AG09309 (cell line): Measurements from ENCODE around the gene BARX1.
"Not testable (repeated sequence)": the region's sequence is repeated elsewhere in the genome, so short reads cannot be mapped to it uniquely, and the experiment has no call there.

Experiments
- DNase-seq: peaks from one replicate; pipeline ENCODE4 v3.0.0-alpha.2; 2010; ENCODE audit warnings: low read depth
- H3K4me3 ChIP-seq: 2 replicates; pipeline ENCODE4 v1.5.1; 2011; ENCODE audit warnings: mild to moderate bottlenecking, low read depth, low read length, moderate library complexity; ENCODE audit not compliant: control insufficient read depth
- TF ChIP-seq, protein P1 (sequence below): IDR thresholded peaks from 2 replicates; pipeline ENCODE4 v1.5.1; 2011; ENCODE audit warnings: mild to moderate bottlenecking, low read depth, low read length, inconsistent platforms; ENCODE audit not compliant: insufficient read depth, control insufficient read depth; ENCODE audit errors: missing control alignments

The BARX1 gene

DNA sequence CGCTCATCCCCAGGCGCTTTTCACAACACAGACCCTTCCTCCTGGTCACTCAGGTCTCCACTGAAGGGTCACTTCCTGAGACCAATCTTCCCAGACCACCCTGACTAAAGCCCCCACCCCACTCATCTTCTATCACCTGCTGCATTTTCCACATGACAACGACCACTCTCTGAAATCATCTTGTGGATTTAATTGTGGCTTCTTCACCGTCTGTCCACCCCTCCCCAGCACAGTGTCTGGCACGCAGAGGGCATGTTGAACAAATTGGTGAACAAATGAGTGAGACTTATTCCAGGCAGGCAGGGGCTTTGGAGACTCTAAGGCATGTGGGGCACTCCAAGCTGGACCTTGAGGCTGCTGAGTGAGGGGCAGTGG lies 8.8 kb downstream of the BARX1 start:
- DNase-seq: no peak
- TF ChIP-seq, protein P1, sequence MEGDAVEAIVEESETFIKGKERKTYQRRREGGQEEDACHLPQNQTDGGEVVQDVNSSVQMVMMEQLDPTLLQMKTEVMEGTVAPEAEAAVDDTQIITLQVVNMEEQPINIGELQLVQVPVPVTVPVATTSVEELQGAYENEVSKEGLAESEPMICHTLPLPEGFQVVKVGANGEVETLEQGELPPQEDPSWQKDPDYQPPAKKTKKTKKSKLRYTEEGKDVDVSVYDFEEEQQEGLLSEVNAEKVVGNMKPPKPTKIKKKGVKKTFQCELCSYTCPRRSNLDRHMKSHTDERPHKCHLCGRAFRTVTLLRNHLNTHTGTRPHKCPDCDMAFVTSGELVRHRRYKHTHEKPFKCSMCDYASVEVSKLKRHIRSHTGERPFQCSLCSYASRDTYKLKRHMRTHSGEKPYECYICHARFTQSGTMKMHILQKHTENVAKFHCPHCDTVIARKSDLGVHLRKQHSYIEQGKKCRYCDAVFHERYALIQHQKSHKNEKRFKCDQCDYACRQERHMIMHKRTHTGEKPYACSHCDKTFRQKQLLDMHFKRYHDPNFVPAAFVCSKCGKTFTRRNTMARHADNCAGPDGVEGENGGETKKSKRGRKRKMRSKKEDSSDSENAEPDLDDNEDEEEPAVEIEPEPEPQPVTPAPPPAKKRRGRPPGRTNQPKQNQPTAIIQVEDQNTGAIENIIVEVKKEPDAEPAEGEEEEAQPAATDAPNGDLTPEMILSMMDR: no peak
- H3K4me3 ChIP-seq: no peak overlapping the region; the same call in 1 of the 2 replicates

DNA sequence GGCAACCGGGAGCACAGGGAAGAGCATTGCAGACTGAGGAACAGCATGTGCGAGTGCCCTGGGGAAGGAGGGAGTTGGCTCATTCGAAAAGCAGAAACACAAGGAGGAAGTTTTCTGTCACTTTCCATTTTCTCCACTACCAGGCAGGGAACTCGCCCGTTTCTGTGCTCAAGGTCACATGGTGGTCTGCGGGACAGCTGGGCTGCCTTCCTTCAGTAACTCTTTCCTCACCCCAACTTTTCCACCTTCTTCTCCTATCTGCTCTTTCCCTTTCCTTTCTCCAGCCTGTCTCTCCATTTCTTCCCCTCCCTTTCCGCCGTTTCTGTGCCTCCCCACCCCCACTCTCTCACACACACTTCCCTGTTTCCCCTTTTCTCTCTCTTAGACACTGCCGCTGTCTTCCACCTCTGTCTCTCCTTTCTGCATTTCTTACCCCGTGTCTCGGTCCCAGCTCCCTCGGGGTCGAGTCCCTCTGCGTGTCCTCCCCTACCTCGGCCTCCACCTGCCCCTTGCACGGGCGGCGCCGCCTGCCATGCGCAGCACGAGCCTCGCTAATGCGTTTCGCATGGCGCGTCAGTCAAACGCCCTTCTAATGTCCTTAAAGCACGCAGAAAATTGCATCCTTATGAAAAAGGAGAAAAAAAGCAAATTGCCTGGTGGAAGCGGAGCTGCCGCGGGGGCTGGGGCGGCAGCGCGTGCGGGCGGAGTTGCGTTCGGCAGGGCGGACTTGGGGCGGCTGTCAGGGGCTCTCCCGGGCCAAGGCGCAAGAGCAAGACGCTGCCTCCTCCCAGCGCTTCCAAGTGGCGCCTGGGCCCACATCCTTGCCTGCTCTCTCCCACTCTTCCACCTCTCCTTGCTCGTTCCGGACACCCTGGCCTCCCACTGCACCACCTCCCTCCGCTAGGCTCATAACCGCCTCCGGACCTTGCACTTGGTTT lies 9.5 kb downstream of the BARX1 start:
- TF ChIP-seq, protein P1: no peak
- no peak for DNase-seq
- H3K4me3 ChIP-seq: no peak overlapping the region; the same call in 1 of the 2 replicates

DNA sequence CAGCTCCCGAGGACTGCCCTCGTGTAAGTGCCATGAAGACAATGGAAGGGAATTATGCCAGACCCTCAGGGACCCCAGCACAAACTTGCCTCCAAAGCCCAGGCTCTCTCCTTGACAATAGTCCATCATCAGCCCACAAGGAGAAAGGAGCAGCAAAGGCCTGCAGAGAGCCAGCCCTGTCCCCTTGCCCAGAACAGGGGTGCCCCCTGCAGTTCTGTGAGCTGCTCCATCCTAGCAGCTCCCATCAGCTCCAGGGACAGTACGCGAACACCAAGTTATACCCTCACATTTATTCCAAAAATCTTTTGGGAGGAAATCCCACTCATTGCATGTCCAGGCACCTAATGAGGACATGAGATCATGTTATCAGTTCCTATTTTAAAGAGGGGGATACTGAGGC lies 11.1 kb downstream of the BARX1 start:
- no peak for DNase-seq
- TF ChIP-seq, protein P1: no peak
- H3K4me3 ChIP-seq: no peak overlapping the region

DNA sequence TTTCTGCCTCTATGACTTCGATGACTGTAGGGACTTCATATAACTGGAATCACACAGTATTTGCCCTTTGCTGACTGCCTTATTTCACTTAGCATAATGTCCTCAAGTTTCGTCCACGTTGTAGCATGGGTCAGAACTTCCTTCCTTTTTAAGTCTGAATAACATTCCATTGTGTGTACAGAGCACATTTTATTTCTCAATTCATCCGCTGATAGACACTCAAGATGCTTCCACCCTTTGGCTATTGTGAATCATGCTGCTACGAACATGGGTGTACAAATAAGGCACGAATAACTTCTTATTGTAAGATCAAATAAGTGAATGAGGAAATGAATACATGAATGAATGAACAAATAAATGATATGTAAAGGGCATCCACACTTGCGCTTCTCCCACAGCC lies 13.0 kb downstream of the BARX1 start:
- TF ChIP-seq, protein P1: no peak
- H3K4me3 ChIP-seq: no peak overlapping the region
- DNase-seq: no peak

DNA sequence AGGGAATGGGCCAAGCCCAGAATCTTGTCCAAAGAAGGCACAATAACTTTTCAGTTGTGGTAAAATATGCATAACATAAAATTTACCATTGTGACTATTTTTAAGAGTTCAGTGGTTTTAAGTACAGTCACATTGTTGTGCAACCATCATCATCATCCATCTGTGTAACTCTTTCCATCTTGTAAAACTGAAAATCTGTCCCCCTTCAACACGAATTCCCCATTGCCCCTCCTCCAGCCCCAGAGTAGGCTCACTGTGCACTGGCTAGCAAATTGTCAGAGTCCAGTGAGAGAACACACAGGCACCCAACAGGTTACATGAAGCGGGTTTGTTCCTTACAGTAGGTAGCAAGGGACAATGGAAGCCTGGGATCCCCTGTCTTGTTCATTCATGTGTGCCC lies 13.7 kb downstream of the BARX1 start:
- TF ChIP-seq, protein P1: no peak
- no peak overlapping the region for H3K4me3 ChIP-seq
- DNase-seq: no peak

DNA sequence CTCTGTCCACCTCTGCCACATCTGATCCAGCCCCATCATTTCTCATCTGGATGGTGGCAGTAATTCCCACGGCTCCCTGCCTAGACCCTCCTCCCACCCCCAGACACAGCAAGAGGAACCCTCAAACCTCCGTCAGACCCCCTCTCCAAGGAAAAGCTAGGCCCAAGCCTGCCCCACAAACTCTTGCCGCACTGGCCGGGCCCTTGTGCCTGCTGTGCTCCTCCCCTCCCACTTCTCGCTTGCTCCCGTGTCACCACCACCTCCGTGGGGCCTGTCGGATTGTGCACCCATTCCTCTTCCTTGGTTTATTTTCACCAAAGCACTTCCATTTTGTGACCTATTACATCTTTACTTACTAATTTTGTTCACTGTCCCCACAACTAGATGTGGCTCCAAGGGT lies 14.2 kb downstream of the BARX1 start:
- no peak for DNase-seq
- TF ChIP-seq, protein P1: no peak
- no peak overlapping the region for H3K4me3 ChIP-seq

DNA sequence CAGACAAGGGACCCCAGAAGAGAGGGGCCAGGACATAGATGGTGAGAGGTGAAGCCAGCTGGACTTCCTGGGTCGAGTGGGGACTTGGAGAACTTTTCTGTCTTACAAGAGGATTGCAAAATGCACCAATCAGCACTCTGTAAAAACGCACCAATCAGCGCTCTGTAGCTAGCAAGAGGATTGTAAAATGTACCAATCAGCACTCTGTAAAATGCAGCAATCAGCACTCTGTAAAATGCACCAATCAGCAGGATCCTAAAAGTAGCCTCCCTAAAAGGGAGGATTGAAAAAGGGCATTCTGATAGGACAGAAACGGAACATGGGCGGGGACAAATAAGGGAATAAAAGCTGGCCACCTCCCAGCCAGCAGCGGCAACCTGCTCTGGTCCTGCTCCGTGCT lies 15.6 kb downstream of the BARX1 start:
- not testable (repeated sequence) for DNase-seq, H3K4me3 ChIP-seq
